Fibroblast of the aortic adventitia (primary cell): Measurements from ENCODE around the gene TNNI3K. TPM values are rescaled to one million over a fixed set of nuclear protein-coding genes. Genes with fewer than 3 reads are reported as not detected.

Experiments used
- DNase-seq: peaks from one replicate; pipeline ENCODE4 v3.0.0-alpha.2; 2010; ENCODE audit warnings: low read depth
- H3K4me3 ChIP-seq: 2 replicates; pipeline ENCODE4 v1.5.1; 2011; ENCODE audit warnings: low read depth, mild to moderate bottlenecking, control low read depth, low read length, moderate library complexity
- total RNA-seq: library from RNA; depleted of rRNA; stranded (reverse); fragments of >200 nt; gene quantifications from 2 replicates; pipeline ENCODE4 v1.2.3, GENCODE V29; 2012; ENCODE audit warnings: low replicate concordance
- TF ChIP-seq, protein P1 (sequence below): IDR thresholded peaks from 2 replicates; pipeline ENCODE4 v1.5.1; 2011; ENCODE audit warnings: mild to moderate bottlenecking, low read length, control low read depth, inconsistent platforms; ENCODE audit not compliant: insufficient read depth

TNNI3K gene
- total RNA-seq, 1 donor = not detected

DNA sequence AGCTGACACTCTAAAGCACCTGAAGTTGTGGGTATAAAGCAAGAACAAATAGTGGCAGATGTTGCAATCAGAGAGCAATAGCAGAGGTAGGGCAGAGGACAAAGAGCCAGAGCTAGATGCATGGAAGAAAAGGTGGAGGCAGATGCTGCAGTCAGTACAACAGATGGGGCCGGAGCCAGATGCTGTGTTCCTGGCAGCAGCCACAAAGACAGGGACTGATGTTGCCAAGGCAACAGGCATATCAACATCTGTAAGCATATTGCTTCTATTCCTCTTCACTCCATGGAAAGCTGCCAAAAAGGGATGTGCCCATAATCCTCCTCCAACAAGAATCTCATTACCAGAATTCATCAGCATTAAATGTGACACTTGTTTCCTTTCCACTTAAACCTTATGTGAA, 108.0 kb downstream of the TNNI3K start:
- no peak overlapping the region for H3K4me3 ChIP-seq
- DNase-seq = no peak
- TF ChIP-seq, protein P1, sequence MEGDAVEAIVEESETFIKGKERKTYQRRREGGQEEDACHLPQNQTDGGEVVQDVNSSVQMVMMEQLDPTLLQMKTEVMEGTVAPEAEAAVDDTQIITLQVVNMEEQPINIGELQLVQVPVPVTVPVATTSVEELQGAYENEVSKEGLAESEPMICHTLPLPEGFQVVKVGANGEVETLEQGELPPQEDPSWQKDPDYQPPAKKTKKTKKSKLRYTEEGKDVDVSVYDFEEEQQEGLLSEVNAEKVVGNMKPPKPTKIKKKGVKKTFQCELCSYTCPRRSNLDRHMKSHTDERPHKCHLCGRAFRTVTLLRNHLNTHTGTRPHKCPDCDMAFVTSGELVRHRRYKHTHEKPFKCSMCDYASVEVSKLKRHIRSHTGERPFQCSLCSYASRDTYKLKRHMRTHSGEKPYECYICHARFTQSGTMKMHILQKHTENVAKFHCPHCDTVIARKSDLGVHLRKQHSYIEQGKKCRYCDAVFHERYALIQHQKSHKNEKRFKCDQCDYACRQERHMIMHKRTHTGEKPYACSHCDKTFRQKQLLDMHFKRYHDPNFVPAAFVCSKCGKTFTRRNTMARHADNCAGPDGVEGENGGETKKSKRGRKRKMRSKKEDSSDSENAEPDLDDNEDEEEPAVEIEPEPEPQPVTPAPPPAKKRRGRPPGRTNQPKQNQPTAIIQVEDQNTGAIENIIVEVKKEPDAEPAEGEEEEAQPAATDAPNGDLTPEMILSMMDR = no peak

DNA sequence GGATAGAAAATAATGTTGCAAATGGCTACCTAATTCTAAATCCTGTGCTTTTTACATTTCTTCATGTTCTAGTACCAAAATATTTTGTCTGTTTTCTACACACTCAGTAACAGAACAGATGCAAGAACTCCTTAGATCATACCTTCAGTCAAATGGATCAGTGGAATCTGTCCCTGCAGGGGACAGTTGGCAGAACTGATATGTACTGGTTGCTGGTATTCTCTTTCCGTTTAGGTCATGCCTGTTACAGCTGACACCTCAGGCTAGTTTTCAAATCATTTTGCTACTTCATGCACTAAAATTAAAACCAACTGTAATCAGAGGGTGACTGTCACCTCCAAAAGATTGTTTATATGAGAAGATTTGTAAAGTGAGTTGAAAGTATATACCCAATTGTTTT, 109.2 kb downstream of the TNNI3K start:
- TF ChIP-seq, protein P1 = no peak
- DNase-seq = no peak
- H3K4me3 ChIP-seq = no peak overlapping the region

DNA sequence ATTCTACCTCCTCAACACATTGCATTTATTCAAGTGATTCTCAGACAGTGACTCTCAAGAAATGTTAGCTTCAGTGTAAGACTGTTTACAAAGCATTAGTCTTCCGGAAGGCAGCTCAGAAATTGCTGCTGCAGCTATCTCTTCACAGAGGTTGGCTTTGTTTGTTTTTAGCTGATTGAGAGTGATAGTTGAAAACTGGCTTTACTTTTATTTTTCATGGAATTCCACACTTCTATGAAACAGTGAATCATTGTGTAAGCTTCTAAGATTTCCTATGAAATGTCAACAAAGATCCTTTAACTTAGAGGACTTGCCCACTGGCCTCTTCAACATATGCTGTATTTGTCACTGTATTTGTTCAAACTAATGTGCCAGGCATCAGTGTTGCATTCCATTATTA, 121.3 kb downstream of the TNNI3K start:
- TF ChIP-seq, protein P1 = no peak
- H3K4me3 ChIP-seq = no peak overlapping the region
- no peak for DNase-seq

DNA sequence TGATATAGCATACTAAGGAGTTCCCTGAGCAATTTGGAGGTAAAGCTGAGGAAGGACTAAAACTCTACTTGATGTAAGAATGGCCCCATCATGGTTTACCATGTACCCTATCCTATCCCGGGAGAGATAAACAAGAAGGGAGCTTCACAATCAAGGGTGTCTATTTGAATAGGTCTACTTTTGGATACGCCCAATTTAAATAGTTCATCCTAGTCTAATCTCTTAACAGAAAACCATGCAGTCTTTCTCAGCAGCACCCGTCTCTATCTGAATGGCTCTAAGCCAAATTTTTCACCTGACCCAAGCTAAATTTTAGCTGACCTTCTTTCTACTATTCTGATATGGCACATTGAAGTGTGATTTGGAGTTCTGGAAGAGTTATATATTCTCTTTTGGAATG, 122.0 kb downstream of the TNNI3K start:
- no peak overlapping the region for H3K4me3 ChIP-seq
- TF ChIP-seq, protein P1 = no peak
- no peak for DNase-seq

DNA sequence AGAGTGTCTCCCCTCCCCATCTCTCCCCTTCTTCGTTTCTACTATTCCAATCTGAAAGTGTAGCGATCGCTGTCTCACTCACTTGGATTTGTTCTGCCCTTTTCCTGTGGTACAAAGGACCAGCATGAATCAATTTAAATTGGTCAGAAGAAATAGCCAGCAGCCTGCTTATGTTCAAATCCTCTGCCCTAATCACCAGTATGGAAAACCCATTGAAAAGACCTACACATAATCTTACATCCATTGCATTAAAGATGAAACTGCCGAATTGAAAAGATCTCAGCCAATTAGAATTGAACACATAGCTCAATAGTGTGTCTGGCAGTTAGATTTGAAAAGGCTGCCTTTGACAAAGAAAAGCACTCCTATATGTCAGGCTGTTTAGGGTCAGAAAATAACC, 122.6 kb downstream of the TNNI3K start:
- no peak overlapping the region for H3K4me3 ChIP-seq
- TF ChIP-seq, protein P1 = no peak
- no peak for DNase-seq

DNA sequence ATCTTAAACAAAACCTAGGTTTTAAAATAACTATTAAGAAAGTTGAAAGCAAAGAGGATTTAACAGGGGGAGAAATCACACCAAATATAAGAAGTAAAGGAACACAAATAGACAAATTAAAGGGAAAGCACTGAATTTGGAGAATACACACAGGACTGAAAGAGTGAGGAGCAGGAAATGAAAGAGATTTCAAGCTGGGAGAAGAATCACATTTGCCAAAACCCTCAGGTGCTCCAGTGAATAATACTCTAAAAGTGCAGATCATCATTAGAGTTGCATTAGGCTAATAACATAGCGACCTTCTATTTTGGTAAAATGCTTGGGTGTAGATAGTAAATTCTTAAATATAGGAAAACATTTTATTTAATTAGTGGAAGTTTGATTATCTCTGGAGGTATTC, 127.5 kb downstream of the TNNI3K start:
- H3K4me3 ChIP-seq = no peak overlapping the region
- TF ChIP-seq, protein P1 = no peak
- no peak for DNase-seq

DNA sequence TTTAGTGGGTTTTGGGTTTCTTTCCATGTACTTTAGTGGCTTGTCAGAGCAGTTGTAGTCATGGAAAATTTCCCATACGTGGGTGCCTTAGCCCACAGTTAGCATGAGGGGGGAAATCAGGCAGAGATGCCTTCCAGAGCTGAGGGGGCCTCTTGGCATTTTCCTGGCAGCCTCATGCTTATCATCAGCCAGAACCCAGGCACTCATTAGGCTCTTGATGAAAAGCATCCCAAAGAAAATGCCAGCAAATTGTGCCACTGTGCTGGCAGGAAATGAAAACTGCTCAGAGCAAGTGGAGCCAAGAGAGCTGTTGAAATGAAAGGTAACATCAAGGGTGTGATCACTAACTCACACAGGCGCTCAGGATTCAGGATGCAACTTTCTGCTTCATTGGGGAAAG, 128.0 kb downstream of the TNNI3K start:
- TF ChIP-seq, protein P1 = no peak
- DNase-seq = no peak
- H3K4me3 ChIP-seq = no peak overlapping the region
